Fibroblast of lung (primary cell): ENCODE results near the gene AKAP9.

Experiments
- EZH2 ChIP-seq: IDR thresholded peaks from 2 replicates; pipeline ENCODE4 v1.5.1; 2012; ENCODE audit warnings: low read length, control low read depth, mild to moderate bottlenecking; ENCODE audit errors: missing control alignments
- TF ChIP-seq, protein P1 (sequence below), 2 donors: IDR thresholded peaks in 1 of 2; conservative IDR thresholded peaks in 1 of 2; 1 replicate in 1 of 2; 2 replicates in 1 of 2; pipeline ENCODE4 v1.5.1; 2011 to 2012; ENCODE audit warnings: low read length in 2 of 2, control low read depth in 1 of 2, inconsistent platforms in 1 of 2, low read depth in 1 of 2, mild to moderate bottlenecking in 1 of 2

GRCh38 chr7:92042056-92042737 lies 101.5 kb downstream of the AKAP9 start:
- TF ChIP-seq, protein P1, sequence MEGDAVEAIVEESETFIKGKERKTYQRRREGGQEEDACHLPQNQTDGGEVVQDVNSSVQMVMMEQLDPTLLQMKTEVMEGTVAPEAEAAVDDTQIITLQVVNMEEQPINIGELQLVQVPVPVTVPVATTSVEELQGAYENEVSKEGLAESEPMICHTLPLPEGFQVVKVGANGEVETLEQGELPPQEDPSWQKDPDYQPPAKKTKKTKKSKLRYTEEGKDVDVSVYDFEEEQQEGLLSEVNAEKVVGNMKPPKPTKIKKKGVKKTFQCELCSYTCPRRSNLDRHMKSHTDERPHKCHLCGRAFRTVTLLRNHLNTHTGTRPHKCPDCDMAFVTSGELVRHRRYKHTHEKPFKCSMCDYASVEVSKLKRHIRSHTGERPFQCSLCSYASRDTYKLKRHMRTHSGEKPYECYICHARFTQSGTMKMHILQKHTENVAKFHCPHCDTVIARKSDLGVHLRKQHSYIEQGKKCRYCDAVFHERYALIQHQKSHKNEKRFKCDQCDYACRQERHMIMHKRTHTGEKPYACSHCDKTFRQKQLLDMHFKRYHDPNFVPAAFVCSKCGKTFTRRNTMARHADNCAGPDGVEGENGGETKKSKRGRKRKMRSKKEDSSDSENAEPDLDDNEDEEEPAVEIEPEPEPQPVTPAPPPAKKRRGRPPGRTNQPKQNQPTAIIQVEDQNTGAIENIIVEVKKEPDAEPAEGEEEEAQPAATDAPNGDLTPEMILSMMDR (conservative IDR thresholded peaks at IDR 0.05 in 1 of 2, IDR thresholded peaks at IDR 0.05 in 1 of 2; ENCODE audit: low read depth in 1 of 2, low read length in 2 of 2): no peak
- no peak for TF ChIP-seq EZH2
